Measurements from ENCODE around the gene SHC2.

Gene SHC2, protein sequence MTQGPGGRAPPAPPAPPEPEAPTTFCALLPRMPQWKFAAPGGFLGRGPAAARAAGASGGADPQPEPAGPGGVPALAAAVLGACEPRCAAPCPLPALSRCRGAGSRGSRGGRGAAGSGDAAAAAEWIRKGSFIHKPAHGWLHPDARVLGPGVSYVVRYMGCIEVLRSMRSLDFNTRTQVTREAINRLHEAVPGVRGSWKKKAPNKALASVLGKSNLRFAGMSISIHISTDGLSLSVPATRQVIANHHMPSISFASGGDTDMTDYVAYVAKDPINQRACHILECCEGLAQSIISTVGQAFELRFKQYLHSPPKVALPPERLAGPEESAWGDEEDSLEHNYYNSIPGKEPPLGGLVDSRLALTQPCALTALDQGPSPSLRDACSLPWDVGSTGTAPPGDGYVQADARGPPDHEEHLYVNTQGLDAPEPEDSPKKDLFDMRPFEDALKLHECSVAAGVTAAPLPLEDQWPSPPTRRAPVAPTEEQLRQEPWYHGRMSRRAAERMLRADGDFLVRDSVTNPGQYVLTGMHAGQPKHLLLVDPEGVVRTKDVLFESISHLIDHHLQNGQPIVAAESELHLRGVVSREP

DNA sequence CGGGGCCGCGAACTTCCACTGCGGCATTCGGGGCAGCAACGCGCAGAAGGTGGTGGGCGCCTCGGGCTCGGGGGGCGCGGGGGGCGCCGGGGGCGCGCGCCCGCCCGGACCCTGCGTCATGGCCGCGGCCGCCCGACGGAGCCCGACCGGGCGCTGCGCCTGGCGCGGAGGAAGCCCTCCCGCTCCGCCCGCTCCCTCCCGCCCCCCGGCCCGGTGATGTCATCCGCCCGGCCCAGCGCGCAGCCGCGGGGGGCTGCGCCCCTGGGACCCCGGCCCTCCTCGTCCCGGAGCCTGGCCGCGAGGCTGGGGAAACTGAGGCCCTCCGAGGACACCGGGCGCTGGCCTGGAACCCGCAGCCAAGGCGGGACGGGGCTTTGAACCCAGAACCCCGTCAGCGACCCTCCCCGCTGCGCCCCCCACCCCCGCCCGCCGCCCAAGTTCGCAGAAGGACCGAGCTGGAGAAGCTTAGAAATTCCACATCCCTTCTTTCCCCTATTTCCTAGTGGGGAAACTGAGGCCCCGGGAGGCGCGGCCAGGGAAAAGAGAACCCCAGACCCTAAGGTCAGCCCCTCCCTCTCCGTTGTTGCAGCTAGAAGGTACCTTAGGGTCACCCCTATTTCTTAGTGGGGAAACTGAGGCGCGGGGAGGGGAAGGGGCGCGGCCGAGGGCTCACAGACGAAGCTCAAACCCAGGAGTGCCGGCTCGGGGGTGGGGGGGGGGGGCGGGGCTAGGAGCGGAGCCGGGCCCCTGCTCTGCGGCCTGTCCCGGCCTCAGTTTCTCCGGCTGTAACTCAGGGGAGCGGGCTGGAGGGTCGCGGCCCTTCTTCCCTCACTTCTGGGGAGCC, at the start of gene SHC2:
Gene SHC2, minus strand, starts transcription at position 157 of the 844 bp plus-strand sequence. Its CDS starts 37 bp downstream, at position 120.
- no peak for DNase-seq (ENCODE audit: low read depth)

DNA sequence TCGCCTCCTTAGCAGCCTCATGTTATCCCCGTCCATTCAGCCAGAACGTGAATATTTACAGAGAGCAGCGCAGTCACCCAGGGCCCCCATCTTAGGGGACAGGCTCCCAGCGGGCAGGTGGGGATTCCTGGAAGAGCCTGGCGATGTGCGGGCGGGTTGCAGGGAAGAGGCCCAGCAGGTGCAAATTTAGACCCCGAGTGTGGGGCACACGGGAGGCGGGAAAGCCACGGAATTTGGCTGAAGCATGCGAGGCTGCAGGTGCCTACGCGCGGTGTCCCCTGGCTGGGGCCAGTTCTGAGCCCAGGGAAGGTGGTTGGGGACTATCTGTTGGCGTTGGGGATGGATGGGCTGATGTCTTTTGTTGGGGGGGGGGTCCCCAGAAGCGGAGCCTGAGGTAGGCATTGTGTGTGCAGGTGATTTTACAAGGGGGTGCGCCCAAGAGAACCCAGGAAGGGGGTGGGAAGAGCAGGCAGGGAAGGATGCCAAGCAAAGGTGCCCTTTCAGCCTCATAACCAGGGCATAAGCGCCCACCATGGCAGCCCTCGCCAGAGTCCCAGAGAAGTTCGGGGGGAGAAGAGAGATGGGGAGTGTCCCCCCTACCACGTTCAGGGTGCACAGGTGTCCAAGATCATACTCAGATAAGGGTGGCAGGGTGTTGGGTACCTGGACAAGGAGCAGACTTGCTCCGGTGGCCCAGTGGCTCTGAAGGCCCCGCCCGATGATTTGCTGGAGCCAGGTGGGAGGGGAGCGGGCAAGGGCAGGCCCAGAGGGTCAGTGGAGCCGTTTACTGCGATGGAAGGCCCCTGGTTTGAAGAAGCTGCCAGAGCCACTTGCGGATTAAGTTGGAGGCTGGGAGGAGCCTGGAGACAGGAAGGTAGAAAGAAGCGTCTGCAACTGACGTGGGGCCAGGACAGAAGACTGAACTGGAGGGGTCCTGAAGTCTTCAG, 47.6 kb upstream of the SHC2 start:
- DNase-seq (ENCODE audit: low read depth), result no peak

DNA sequence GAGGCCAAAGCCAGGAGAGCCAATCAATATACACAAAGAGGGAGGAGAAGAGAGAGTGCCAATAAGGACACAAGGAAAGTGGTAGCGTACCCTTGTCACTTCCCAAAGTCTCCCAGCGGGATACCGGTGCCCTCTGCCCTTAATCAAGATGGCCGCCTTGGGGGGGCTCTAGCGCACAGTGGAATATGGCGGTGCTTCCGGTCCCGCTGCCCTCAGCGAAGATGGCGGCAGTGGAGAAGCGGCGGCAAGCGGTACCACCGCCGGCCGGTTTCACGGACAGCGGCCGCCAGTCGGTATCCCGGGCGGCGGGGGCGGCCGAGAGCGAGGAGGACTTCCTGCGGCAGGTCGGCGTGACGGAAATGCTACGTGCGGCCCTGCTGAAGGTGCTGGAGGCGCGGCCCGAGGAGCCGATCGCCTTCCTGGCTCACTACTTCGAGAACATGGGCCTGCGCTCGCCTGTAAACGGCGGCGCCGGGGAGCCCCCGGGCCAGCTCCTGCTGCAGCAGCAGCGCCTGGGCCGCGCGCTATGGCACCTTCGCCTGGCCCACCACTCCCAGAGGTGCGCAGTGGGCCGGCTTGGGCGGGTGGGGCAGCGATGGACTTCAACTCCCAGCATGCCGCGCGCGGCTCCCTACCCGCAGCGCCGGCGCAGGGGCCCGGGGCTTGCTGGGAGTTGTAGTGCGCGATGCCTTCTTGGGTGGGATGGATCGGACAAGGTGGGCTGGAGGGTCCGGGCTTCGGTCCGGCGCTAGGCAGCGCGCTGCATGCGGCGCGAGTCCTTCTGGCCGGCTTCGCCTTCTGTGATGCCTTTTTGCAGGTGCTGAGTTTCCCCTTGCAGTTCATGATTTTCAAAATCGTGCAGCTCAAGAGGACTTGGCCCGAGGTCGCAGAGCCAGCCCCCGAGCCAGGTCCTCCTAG, 46.7 kb upstream of the SHC2 start, which contains the start of gene TPGS1:
Gene TPGS1, plus strand, starts transcription at position 212 of the 918 bp plus-strand sequence. Its CDS starts 10 bp downstream, at position 222.
- peak; percentile 71 for DNase-seq (ENCODE audit: low read depth)

DNA sequence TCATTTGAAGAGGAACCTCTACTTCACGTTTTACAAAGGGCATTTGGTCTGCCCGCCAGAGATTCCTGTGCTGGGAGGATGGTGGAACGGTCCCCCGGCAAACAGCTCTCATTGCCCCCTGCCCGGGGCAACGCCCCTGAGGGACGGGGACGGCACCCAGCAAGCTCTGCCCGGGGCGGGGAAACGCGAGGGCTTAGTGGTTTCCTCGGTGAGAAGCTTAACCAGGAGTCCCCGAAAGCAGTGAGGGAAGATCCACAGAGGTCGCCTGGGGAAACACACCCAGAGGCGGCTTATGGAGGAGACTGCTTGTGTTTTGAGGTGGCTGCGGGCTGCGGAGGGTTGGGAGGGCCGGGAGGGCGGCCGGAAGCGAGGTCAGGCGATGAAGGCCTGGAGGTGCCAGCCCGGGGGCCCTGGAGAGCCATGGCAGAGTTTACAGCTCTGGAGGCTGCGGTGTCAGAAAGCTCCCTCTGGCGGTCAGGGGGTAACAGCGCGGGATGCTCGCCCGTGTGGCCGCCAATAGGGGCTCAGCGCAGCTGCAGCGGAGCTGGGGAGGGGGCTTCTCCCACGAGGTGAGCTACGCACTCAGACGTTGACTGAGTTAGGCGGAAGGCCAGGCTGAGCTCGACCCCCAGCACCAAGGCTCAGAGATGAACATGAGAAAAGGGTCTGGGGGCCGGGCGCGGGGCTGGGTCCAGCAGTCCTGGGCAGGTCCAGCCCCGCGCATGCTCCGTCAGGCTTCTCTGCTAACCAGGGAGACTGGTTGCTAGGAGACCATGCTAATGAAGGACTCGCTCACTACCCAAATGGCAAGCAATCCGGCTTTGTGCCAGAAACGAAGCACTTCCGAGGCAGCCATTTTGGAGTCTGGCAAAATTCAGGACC, 45.8 kb upstream of the SHC2 start:
- DNase-seq (ENCODE audit: low read depth), result peak; percentile 100

DNA sequence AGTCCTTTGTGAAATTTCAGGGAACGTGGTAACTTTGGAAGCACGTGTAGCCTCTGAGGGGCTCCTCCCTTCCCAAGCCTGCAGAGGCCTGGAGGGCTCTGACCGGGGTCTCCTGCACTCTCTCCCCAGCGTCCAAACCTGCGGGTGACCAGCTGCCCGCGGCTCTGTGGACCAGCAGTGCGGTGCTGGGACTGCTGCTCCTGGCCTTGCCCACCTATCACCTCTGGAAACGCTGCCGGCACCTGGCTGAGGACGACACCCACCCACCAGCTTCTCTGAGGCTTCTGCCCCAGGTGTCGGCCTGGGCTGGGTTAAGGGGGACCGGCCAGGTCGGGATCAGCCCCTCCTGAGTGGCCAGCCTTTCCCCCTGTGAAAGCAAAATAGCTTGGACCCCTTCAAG, 43.8 kb upstream of the SHC2 start:
- DNase-seq (ENCODE audit: low read depth), result no peak

DNA sequence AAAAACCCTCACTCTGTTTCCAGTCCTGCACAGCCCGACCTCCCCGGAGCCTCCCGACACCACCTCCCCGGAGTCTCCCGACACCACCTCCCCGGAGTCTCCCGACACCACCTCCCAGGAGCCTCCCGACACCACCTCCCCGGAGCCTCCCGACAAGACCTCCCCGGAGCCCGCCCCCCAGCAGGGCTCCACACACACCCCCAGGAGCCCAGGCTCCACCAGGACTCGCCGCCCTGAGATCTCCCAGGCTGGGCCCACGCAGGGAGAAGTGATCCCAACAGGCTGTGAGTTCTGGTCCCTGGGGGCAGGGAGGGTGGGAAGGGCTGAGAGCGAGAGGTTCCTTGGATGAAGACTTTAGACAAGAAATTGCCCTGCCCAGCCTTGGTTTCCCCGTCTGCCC, 40.8 kb upstream of the SHC2 start:
- DNase-seq (ENCODE audit: low read depth), result no peak

DNA sequence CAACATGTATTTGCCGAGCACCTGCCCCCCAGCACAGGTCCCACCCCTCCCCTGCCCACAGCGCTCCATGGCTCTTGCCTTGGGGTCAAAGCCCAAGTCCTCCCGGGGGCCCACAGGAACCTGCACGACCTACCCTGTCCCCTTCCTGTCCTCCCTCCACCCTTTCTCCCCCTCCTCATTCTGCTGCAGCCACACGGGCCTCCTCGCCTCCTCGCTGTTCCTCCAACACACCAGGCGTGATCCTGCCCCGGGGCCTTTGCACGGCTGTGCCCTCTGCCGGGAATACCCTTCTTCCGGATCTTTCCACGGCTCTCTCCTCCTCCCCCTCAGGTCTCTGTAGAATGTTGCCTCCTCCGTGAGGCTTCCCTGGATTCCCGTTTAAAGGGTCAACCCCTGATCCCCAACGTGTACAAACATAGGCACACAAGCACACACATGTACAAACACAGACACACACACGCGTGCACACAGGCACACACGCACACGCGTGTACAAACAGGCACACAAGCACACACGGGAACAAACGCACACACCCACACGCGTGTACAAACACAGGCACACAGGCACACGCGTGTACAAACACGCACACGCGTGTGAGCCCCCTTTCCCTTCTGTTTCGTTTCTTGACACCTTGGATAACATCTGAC, 38.3 kb upstream of the SHC2 start:
- DNase-seq (ENCODE audit: low read depth), result no peak

DNA sequence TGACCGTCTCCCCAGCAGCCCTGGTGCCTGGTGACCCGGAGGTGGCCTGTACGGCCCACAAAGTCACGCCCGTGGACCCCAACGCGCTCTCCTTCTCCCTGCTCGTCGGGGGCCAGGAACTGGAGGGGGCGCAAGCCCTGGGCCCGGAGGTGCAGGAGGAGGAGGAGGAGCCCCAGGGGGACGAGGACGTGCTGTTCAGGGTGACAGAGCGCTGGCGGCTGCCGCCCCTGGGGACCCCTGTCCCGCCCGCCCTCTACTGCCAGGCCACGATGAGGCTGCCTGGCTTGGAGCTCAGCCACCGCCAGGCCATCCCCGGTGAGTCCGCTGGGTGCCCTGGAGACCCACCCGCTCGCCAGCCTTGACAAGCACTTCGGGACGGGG, 37.7 kb upstream of the SHC2 start:
- DNase-seq (ENCODE audit: low read depth), result no peak

DNA sequence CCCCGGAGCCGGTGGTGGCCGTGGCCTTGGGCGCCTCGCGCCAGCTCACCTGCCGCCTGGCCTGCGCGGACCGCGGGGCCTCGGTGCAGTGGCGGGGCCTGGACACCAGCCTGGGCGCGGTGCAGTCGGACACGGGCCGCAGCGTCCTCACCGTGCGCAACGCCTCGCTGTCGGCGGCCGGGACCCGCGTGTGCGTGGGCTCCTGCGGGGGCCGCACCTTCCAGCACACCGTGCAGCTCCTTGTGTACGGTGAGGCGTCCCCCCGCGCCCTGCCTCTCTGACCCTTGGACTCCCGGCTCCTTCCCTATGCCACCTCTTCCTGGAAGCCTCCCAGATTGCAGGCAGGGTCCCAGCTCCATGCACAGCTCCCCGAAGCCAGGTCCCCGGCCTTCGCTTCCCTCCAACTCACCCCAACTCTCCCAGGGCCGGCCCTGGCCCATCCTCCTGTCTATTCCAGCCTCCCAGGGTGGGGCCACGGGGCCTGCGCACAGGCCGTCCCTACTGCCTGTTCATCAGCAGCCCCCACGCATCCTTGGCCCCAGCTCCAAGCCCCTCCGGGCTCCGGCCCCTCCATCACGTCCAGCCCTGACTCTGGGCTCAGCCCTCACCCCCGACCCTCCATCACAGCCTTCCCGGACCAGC, 37.2 kb upstream of the SHC2 start:
- no peak for DNase-seq (ENCODE audit: low read depth)

DNA sequence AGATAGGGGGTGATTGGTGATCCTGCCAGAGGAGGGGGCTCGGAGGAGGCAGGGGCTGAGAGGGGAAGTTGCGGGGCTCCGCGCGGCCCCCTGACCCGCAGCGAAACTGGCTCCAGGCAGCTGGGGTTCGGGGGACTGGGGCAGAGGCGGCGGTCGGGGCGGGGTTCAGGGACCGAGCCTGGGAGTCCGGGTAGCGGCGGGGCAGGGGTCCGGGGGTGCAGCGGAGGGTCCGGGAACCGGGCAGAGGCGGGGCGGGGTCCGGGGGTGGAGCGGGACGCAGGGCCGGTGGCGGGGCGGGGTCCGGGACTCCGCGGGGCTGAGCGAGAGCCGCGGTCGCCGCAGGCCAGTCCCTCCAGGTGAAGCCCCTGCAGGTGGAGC, 36.6 kb upstream of the SHC2 start:
- DNase-seq (ENCODE audit: low read depth), result no peak

DNA sequence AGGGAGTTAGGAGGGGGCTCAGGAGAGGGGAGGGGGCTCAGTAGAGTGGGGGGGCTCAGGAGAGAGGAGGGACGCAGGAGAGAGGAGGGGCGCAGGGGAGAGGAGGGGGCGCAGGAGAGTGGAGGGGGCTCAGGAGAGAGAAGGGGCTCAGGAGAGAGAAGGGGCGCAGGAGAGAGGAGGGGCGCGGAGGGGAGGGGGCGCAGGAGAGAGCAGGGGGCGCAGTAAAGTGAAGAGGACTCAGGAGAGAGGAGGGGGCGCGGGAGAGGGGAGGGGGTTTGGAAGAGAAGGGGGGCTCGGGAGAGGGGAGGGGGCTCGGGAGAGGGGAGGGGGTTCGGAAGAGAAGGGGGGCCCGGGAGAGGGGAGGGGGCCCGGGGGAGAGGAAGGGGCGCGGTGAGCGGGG, 36.2 kb upstream of the SHC2 start:
- DNase-seq (ENCODE audit: low read depth), result no peak

DNA sequence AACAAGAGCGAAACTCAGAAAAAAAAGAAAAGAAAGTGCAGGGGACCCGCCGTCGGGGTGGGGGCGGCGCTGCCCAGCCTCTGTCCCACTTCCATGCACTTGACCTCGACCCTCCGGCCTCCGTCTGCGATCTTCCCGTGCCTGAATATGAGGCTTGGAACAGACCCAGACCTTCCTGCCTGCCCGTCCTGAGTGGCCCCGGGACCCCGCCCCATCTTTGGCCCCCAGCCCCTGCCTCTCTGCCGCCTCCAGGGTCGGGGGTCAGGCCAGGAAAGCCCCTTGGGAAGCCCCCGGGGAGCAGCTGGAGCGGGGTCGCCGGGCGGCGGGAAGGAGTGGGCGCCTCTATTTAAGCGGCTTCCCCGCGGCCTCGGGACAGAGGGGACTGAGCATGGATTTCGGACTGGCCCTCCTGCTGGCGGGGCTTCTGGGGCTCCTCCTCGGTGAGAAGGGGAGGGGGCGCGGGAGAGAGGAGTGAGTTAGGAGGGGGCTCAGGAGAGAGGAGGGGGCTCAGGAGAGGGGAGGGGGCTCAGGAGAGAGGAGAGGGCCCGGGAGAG, 35.4 kb upstream of the SHC2 start, which contains the start of gene MADCAM1:
Gene MADCAM1, plus strand, starts transcription at position 375 of the 554 bp plus-strand sequence. Its CDS starts 14 bp downstream, at position 389.
- DNase-seq (ENCODE audit: low read depth), result no peak

DNA sequence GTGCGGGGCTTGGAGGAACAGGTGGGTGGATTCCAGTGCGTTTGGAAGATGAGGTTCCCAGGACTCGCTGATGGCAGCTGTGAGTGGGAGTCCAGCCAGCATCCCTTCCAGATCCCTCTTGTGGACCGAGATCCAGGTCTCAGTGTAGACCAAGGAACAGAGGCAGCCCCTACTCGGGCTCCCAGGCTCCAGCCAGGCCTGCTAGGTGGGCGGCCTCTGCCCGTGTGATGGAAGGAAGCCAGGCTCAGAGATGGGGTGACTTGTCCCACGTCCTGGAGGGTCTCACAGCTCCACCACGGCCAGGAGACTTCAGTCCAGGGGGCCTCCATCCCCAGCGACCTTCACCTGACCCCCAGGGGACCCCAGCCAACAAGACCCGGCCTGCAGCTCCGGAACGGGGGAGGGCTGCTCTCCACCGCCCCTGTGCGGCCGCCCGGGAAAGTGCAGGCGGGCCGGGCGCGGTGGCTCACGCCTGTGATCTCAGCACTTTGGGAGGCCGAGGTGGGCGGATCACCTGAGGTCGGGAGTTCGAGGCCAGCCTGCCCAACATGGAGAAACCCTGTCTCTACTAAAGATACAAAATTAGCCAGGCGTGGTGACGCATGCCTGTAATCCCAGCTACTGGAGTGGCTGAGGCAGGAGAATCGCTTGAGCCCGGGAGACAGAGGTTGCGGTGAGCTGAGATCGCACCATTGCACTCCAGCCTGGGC, 34.7 kb upstream of the SHC2 start:
- peak; percentile 46 for DNase-seq (ENCODE audit: low read depth)

DNA sequence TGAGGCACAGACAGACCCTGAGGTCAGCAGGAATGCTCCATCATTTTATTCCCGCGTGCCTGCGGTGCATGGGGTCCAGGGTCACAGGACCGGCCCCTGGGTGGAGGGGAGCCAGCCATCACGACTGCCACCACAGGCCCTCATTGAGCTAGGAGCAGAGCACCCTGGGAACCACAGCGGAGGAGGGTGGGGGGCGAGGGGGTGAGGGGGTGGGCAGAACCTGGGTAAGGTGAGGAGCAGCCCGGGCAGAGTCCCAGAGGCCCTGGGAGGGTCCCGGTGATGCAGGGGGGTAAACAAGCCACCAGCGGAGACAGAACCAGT, 34.2 kb upstream of the SHC2 start:
- DNase-seq (ENCODE audit: low read depth), result no peak

DNA sequence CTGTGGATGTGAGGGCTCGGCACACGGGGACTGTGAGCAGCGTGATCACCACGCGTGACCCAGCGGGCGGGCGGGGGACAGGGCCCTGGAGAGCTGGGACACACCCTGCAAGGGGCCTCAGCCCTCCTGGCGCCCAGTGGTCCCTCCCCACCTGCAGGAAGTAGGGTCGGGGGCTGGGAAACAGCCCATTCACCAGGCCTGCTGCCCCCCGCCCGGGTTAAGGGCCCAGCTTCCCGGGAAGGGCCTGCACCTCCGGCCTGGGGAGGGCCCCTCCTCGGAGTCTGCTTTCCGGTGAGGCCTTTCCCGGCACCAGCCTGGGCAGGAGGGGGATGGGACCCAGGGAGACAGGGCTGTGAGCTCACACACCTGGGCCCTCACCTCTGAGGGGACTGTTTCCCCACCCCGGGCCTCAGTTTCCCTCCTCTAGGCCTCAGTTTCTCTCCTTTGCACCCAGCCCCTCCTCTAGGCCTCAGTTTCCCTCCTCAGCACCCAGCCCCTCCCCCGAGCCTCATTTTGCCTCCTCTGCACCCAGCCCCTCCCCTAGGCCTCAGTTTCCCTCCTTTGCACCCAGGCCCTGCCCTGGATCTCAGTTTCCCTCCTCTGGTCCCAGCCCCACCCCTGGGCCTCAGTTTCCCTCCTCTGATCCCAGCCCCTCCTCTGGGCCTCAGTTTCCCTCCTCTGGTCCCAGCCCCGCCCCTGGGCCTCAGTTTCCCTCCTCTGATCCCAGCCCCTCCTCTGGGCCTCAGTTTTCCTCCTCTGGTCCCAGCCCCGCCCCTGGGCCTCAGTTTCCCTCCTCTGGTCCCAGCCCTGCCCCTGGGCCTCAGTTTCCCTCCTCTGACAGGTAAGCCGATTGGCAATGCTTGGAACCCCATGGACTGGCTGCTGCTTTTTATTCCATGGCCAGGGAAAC, 33.6 kb upstream of the SHC2 start:
- no peak for DNase-seq (ENCODE audit: low read depth)

DNA sequence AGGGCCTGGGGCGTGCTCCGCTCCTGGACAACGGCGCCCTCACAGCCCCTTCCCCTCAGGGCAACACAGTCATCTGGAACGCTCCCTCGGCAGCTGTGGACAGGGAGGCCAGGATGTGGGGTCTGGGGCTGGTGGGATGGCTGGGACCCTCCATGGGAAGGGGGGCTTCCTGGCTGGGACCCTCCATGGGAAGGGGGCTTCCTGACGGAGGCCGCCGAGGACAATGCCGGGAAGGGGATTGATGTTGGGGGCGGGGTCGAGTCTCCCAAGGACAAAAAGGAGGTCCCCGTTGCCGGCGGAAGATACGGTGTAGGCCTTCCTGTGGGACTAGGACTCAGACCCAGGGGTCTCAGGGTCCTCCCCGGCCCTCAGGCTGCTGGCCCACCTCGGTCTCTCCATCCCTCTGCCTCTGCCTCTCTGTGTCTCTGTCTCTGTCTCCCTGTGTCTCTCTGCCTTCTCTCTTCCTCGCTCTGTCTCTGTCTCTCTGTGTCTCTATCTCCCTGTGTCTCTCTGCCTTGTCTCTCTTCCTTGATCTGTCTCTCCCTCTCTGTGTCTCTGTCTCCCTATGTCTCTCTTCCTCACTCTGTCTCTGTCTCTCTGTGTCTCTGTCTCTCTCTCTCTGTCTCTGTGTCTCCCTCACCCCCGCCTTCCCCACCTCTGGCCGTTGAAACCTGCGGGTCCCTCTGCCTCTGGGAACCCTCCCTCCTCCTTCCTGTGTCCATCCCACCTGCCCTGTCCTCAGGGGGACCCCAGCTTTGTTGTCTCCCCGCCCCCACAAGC, 32.7 kb upstream of the SHC2 start:
- no peak for DNase-seq (ENCODE audit: low read depth)

All from EH (cell line).